GM12878 (cell line): ENCODE measurements around the gene RNASEH2B. TPM values are rescaled to one million over a fixed set of nuclear protein-coding genes. Genes with fewer than 3 reads are reported as not detected.

Experiments
- CHD4 ChIP-seq: fragments of 200-600 bp; sonication (generic); IDR thresholded peaks from 2 replicates; pipeline ENCODE4 v1.6.1; 2016; ENCODE audit warnings: mild to moderate bottlenecking
- EED ChIP-seq: sonication (generic); IDR thresholded peaks from 2 replicates; pipeline ENCODE4 v1.6.1; 2016; ENCODE audit warnings: antibody characterized with exemption, low read depth
- ETV6 ChIP-seq, 2 experiments: fragments of 450-650 bp in 1 of 2; IDR thresholded peaks in 1 of 2; conservative IDR thresholded peaks in 1 of 2; 2 replicates each; pipeline ENCODE4 v1.6.1; 2014; ENCODE audit warnings: antibody characterized with exemption in 1 of 2, borderline replicate concordance in 1 of 2, low read depth in 1 of 2, mild to moderate bottlenecking in 1 of 2, moderate library complexity in 1 of 2
- MEF2A ChIP-seq: IDR thresholded peaks from 2 replicates; pipeline ENCODE4 v1.6.1; 2011; ENCODE audit warnings: low read depth, mild to moderate bottlenecking, low read length, moderate library complexity; ENCODE audit not compliant: insufficient read depth
- MTA2 ChIP-seq: fragments of 450-650 bp; IDR thresholded peaks from 2 replicates; pipeline ENCODE4 v1.6.1; 2016; ENCODE audit warnings: low read depth, mild to moderate bottlenecking, moderate library complexity
- RAD51 ChIP-seq: fragments of 450-650 bp; IDR thresholded peaks from 2 replicates; pipeline ENCODE4 v1.6.1; 2016; ENCODE audit warnings: moderate library complexity, mild to moderate bottlenecking, inconsistent platforms
- SP1 ChIP-seq: IDR thresholded peaks from one replicate; pipeline ENCODE4 v1.6.1; 2011; ENCODE audit warnings: low read depth, low read length
- TAF1 ChIP-seq: IDR thresholded peaks from 2 replicates; pipeline ENCODE4 v1.6.1; 2011; ENCODE audit warnings: mild to moderate bottlenecking, low read depth, low read length, borderline replicate concordance
- TCF12 ChIP-seq: IDR thresholded peaks from 2 replicates; pipeline ENCODE4 v1.6.1; 2011; ENCODE audit warnings: low read depth, mild to moderate bottlenecking, low read length
- polyA plus RNA-seq, 11 experiments: library from polyadenylated mRNA; depleted of rRNA in 4 of 11; unstranded in 6 of 11; stranded (reverse) in 5 of 11; fragments of >200 nt; fragmentation: Nextera tagmentation in 4 of 11; fragmentation: Illumina TruSeq in 1 of 11; extraction: Ambion mirVana in 4 of 11; extraction: Trizol in 1 of 11; gene quantifications; 1 replicate in 1 of 11; 2 replicates in 10 of 11; pipeline versions ENCODE4 v1.2.1 to v1.2.3, GENCODE V29; 2011 to 2016; ENCODE audit warnings: inconsistent platforms in 2 of 11, missing spikeins in 2 of 11, low read depth in 1 of 11
- total RNA-seq, 4 experiments: library from RNA; depleted of rRNA in 3 of 4; stranded (reverse); fragments of >200 nt in 3 of 4; fragmentation: Illumina TruSeq in 1 of 4; extraction: Trizol in 1 of 4; gene quantifications; 2 replicates each; pipeline versions ENCODE4 v1.2.1 to v1.2.3, GENCODE V29; 2013 to 2021
- TF ChIP-seq, protein P1 (sequence below): fragments of 450-650 bp; IDR thresholded peaks from 2 replicates; pipeline ENCODE4 v1.6.1; 2018; ENCODE audit warnings: mild to moderate bottlenecking, low read depth, moderate library complexity; ENCODE audit not compliant: partially characterized antibody
- TF ChIP-seq, protein P2 (sequence below): fragments of 450-650 bp; IDR thresholded peaks from 2 replicates; pipeline ENCODE4 v1.6.1; 2017; ENCODE audit warnings: antibody characterized with exemption, mild to moderate bottlenecking, moderate library complexity
- TF ChIP-seq, protein P3 (sequence below): fragments of 450-650 bp; formaldehyde crosslinking; IDR thresholded peaks from 2 replicates; pipeline ENCODE4 v1.5.0; 2022; ENCODE audit warnings: mild to moderate bottlenecking, missing genetic modification characterization
- TF ChIP-seq, protein P4 (sequence below): fragments of 450-650 bp; IDR thresholded peaks from 2 replicates; pipeline ENCODE4 v1.6.1; 2018; ENCODE audit warnings: borderline replicate concordance, mild to moderate bottlenecking; ENCODE audit not compliant: partially characterized antibody

RNASEH2B gene
- total and polyA plus RNA-seq, 10 of the 15 experiments (the other 5 are each of a cell fraction or from before 2014, with no cell fraction given) = 64.9 to 148 (median 97.3) TPM

DNA sequence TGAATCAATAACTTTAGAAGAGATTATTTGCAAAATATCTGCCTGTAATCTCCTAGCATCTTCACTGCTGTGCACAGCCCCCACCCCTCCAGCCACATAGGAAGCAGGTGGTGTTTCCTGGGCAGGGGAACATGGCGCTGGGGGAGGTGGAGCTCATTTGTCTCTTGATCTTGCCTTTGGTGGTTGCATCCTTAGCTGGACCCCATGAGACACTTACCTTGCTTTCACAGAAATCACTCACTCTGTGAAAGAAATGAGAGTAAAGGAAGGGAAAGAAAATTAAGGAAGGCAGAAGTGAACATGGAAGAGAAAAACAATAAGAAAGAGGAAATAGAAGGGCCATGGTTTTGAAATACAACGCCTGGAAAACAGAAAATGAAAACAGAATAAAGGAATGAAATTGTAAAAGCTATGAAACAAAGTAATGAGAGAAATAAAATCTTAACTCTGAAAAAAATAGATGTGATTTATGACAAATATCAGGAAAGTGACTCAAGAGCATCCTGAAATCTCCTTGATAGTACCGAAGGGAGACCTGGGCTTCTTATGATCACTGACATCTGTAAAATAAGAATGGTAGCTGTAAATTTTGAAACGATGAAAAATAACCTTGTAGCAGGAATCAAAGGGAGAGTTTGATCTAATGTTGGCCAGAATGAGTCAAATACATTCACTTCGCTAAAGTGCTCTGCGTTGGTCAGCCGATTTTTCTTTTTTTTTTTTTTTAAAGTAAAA is 17.2 kb upstream of the RNASEH2B start (continued):
- TF ChIP-seq TCF12 (peak; percentile 72), SP1 (peak; percentile 11), CHD4 (no peak), MTA2 (no peak), TAF1 (peak; percentile 84), EED (peak; percentile 74), RAD51 (no peak), ETV6 (conservative IDR thresholded peaks at IDR 0.05 in 1 of 2, IDR thresholded peaks at IDR 0.05 in 1 of 2; ENCODE audit: borderline replicate concordance in 1 of 2, low read depth in 1 of 2) (no peak), MEF2A (no peak)
- TF ChIP-seq, protein P1, sequence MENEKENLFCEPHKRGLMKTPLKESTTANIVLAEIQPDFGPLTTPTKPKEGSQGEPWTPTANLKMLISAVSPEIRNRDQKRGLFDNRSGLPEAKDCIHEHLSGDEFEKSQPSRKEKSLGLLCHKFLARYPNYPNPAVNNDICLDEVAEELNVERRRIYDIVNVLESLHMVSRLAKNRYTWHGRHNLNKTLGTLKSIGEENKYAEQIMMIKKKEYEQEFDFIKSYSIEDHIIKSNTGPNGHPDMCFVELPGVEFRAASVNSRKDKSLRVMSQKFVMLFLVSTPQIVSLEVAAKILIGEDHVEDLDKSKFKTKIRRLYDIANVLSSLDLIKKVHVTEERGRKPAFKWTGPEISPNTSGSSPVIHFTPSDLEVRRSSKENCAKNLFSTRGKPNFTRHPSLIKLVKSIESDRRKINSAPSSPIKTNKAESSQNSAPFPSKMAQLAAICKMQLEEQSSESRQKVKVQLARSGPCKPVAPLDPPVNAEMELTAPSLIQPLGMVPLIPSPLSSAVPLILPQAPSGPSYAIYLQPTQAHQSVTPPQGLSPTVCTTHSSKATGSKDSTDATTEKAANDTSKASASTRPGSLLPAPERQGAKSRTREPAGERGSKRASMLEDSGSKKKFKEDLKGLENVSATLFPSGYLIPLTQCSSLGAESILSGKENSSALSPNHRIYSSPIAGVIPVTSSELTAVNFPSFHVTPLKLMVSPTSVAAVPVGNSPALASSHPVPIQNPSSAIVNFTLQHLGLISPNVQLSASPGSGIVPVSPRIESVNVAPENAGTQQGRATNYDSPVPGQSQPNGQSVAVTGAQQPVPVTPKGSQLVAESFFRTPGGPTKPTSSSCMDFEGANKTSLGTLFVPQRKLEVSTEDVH = no peak
- TF ChIP-seq, protein P2, sequence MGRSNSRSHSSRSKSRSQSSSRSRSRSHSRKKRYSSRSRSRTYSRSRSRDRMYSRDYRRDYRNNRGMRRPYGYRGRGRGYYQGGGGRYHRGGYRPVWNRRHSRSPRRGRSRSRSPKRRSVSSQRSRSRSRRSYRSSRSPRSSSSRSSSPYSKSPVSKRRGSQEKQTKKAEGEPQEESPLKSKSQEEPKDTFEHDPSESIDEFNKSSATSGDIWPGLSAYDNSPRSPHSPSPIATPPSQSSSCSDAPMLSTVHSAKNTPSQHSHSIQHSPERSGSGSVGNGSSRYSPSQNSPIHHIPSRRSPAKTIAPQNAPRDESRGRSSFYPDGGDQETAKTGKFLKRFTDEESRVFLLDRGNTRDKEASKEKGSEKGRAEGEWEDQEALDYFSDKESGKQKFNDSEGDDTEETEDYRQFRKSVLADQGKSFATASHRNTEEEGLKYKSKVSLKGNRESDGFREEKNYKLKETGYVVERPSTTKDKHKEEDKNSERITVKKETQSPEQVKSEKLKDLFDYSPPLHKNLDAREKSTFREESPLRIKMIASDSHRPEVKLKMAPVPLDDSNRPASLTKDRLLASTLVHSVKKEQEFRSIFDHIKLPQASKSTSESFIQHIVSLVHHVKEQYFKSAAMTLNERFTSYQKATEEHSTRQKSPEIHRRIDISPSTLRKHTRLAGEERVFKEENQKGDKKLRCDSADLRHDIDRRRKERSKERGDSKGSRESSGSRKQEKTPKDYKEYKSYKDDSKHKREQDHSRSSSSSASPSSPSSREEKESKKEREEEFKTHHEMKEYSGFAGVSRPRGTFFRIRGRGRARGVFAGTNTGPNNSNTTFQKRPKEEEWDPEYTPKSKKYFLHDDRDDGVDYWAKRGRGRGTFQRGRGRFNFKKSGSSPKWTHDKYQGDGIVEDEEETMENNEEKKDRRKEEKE = no peak
- TF ChIP-seq, protein P3, sequence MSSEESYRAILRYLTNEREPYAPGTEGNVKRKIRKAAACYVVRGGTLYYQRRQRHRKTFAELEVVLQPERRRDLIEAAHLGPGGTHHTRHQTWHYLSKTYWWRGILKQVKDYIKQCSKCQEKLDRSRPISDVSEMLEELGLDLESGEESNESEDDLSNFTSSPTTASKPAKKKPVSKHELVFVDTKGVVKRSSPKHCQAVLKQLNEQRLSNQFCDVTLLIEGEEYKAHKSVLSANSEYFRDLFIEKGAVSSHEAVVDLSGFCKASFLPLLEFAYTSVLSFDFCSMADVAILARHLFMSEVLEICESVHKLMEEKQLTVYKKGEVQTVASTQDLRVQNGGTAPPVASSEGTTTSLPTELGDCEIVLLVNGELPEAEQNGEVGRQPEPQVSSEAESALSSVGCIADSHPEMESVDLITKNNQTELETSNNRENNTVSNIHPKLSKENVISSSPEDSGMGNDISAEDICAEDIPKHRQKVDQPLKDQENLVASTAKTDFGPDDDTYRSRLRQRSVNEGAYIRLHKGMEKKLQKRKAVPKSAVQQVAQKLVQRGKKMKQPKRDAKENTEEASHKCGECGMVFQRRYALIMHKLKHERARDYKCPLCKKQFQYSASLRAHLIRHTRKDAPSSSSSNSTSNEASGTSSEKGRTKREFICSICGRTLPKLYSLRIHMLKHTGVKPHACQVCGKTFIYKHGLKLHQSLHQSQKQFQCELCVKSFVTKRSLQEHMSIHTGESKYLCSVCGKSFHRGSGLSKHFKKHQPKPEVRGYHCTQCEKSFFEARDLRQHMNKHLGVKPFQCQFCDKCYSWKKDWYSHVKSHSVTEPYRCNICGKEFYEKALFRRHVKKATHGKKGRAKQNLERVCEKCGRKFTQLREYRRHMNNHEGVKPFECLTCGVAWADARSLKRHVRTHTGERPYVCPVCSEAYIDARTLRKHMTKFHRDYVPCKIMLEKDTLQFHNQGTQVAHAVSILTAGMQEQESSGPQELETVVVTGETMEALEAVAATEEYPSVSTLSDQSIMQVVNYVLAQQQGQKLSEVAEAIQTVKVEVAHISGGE (CRISPR knock-in tag) = no peak
- TF ChIP-seq, protein P4, sequence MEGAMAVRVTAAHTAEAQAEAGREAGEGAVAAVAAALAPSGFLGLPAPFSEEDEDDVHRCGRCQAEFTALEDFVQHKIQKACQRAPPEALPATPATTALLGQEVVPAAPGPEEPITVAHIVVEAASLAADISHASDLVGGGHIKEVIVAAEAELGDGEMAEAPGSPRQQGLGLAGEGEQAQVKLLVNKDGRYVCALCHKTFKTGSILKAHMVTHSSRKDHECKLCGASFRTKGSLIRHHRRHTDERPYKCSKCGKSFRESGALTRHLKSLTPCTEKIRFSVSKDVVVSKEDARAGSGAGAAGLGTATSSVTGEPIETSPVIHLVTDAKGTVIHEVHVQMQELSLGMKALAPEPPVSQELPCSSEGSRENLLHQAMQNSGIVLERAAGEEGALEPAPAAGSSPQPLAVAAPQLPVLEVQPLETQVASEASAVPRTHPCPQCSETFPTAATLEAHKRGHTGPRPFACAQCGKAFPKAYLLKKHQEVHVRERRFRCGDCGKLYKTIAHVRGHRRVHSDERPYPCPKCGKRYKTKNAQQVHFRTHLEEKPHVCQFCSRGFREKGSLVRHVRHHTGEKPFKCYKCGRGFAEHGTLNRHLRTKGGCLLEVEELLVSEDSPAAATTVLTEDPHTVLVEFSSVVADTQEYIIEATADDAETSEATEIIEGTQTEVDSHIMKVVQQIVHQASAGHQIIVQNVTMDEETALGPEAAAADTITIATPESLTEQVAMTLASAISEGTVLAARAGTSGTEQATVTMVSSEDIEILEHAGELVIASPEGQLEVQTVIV = no peak
- TF ChIP-seq, all 136 proteins: peak for 15
